AG10803 (cell line): ENCODE measurements around the gene IFI44.

Experiments used
- DNase-seq: peaks from one replicate; pipeline ENCODE4 v3.0.0; 2010; ENCODE audit warnings: low read depth
- H3K4me3 ChIP-seq: 2 replicates; pipeline ENCODE4 v1.5.1; 2011; ENCODE audit warnings: mild to moderate bottlenecking, low read length, control low read depth
- CTCF ChIP-seq: conservative IDR thresholded peaks from 2 replicates; pipeline ENCODE4 v1.5.1; 2011; ENCODE audit warnings: mild to moderate bottlenecking, low read length, control low read depth, inconsistent platforms

Gene IFI44

GRCh38 chr1:78649628-78650027 lies at the start of gene IFI44:
Gene IFI44 (plus strand): TSS chr1:78649831. CDS start chr1:78650196, 365 bp downstream.
- DNase-seq: peak; percentile 78
- peak within 1 kb of the TSS; percentile 62 for H3K4me3 ChIP-seq
- TF ChIP-seq CTCF: no peak

- TF ChIP-seq CTCF: no peak
- DNase-seq: no peak
- H3K4me3 ChIP-seq: no peak overlapping the region
These were observed 48.6 kb upstream of the IFI44 start for GRCh38 chr1:78601068-78601467.

- DNase-seq: peak; percentile 27
- TF ChIP-seq CTCF: no peak
- H3K4me3 ChIP-seq: no peak overlapping the region
These were observed 46.4 kb upstream of the IFI44 start for GRCh38 chr1:78603206-78603605.

GRCh38 chr1:78604643-78605042 lies 45.0 kb upstream of the IFI44 start:
- H3K4me3 ChIP-seq: no peak overlapping the region
- DNase-seq: no peak
- no peak for TF ChIP-seq CTCF

- no peak for TF ChIP-seq CTCF
- H3K4me3 ChIP-seq: no peak overlapping the region
- DNase-seq: no peak
These were observed 43.4 kb upstream of the IFI44 start for GRCh38 chr1:78606274-78606673.

- peak; percentile 48 for DNase-seq
- TF ChIP-seq CTCF: peak; percentile 70
- H3K4me3 ChIP-seq: no peak overlapping the region
These were observed 42.2 kb upstream of the IFI44 start for GRCh38 chr1:78607334-78607927.

- TF ChIP-seq CTCF: 0 out of 2 replicates have a peak, but pooled peaks have one; percentile 3
- H3K4me3 ChIP-seq: no peak overlapping the region
- DNase-seq: no peak
These were observed 41.7 kb upstream of the IFI44 start for GRCh38 chr1:78607944-78608343.
